Suprapubic skin (tissue), 4 donors: ENCODE data around the gene CPA2. TPM values are rescaled to one million over a fixed set of nuclear protein-coding genes. Genes with fewer than 3 reads are reported as not detected.

ENCODE experiments used
- DNase-seq, 2 donors: peaks; one replicate each; pipeline ENCODE4 v3.0.0-alpha.2; 2019; ENCODE audit warnings: low spot score in 2 of 2
- H3K27ac ChIP-seq: fragments of 200-600 bp; sonication (generic); one replicate; pipeline ENCODE4 v1.5.1; 2019
- H3K27me3 ChIP-seq: fragments of 200-600 bp; sonication (generic); one replicate; pipeline ENCODE4 v1.5.1; 2019
- H3K36me3 ChIP-seq: fragments of 200-600 bp; sonication (generic); one replicate; pipeline ENCODE4 v1.5.1; 2019
- H3K4me1 ChIP-seq: fragments of 200-600 bp; sonication (generic); one replicate; pipeline ENCODE4 v1.5.1; 2019
- H3K4me3 ChIP-seq: fragments of 200-600 bp; sonication (generic); one replicate; pipeline ENCODE4 v1.5.1; 2019; ENCODE audit warnings: mild to moderate bottlenecking
- H3K9me3 ChIP-seq: fragments of 200-600 bp; sonication (generic); one replicate; pipeline ENCODE4 v1.5.1; 2019
- CTCF ChIP-seq, 2 donors: fragments of 200-600 bp in 1 of 2; fragments of 450-650 bp in 1 of 2; sonication (generic) in 1 of 2; IDR thresholded peaks; one replicate each; pipeline ENCODE4 v1.5.1; 2016 to 2019; ENCODE audit warnings: antibody characterized with exemption in 2 of 2, mild to moderate bottlenecking in 1 of 2, moderate library complexity in 1 of 2
- EP300 ChIP-seq: sonication (generic); formaldehyde crosslinking; IDR thresholded peaks from one replicate; pipeline ENCODE4 v1.6.1; 2017; ENCODE audit warnings: antibody characterized with exemption
- POLR2A ChIP-seq, 2 donors: fragments of 450-650 bp; IDR thresholded peaks; one replicate each; pipeline ENCODE4 v1.6.1; 2017; ENCODE audit warnings: antibody characterized with exemption in 2 of 2, mild to moderate bottlenecking in 2 of 2, moderate library complexity in 2 of 2
- POLR2AphosphoS5 ChIP-seq, 3 donors: sonication (generic); formaldehyde crosslinking; IDR thresholded peaks; one replicate each; pipeline ENCODE4 v1.6.1; 2017; ENCODE audit warnings: antibody characterized with exemption in 3 of 3
- WGBS: methylation state at CpG from one replicate; pipeline ENCODE4 v1.1.5; 2018; 5-methylcytosine and 5-hydroxymethylcytosine counted together
- total RNA-seq, 4 donors: library from RNA; depleted of rRNA; stranded (reverse); fragments of >200 nt; gene quantifications; one replicate each; pipeline ENCODE4 v1.1.0, GENCODE V29; 2016

CPA2 gene
- not detected for total RNA-seq

- TF ChIP-seq CTCF (IDR thresholded peaks at IDR 0.05), result no peak
- no peak for TF ChIP-seq POLR2AphosphoS5 (IDR thresholded peaks at IDR 0.05)
- TF ChIP-seq POLR2A (IDR thresholded peaks at IDR 0.05), result no peak
- TF ChIP-seq EP300, result no peak
- no peaks in the 10 kb centered on the region for H3K36me3 ChIP-seq
- H3K4me3 ChIP-seq, result no peak within 1 kb of the TSS
- DNase-seq, result no peak
- H3K4me1 ChIP-seq, result no peaks in the 10 kb centered on the region
- H3K9me3 ChIP-seq, result no peaks in the 10 kb centered on the region
- H3K27ac ChIP-seq, result no peak within 1 kb of the TSS
- H3K27me3 ChIP-seq, result no peaks in the 10 kb centered on the region
- WGBS, result 94% methylated on average over 3 of the region's 3 CpGs
These were observed at the start of gene CPA2 for GRCh38 chr7:130266258-130266960. Gene CPA2, plus strand, starts transcription at chr7:130266863. Its CDS starts 19 bp downstream, at chr7:130266882.

GRCh38 chr7:130218806-130219620 is 47.6 kb upstream of the CPA2 start:
- 91% methylated on average over 5 of the region's 5 CpGs for WGBS
- TF ChIP-seq EP300 (no peak), CTCF (IDR thresholded peaks at IDR 0.05) (no peak), POLR2A (IDR thresholded peaks at IDR 0.05) (no peak), POLR2AphosphoS5 (IDR thresholded peaks at IDR 0.05) (no peak)
- no peak overlapping the region for H3K4me3 ChIP-seq

GRCh38 chr7:130219871-130220270 is 46.8 kb upstream of the CPA2 start:
- no peak for TF ChIP-seq CTCF (IDR thresholded peaks at IDR 0.05)
- no peak for TF ChIP-seq EP300
- no peak for TF ChIP-seq POLR2AphosphoS5 (IDR thresholded peaks at IDR 0.05)
- no peak for TF ChIP-seq POLR2A (IDR thresholded peaks at IDR 0.05)
- H3K9me3 ChIP-seq, result no peaks in the 10 kb centered on the region
- no peaks in the 10 kb centered on the region for H3K36me3 ChIP-seq
- 95% methylated on average over 9 of the region's 9 CpGs for WGBS
- H3K4me3 ChIP-seq, result no peak overlapping the region
- no peak overlapping the region for H3K27ac ChIP-seq
- DNase-seq, result no peak
- H3K27me3 ChIP-seq, result no peaks in the 10 kb centered on the region
- H3K4me1 ChIP-seq, result no peaks in the 10 kb centered on the region

More at GRCh38 chr7:130218806-130219620, 47.6 kb upstream of the CPA2 start:
- H3K9me3 ChIP-seq, result no peaks in the 10 kb centered on the region
- H3K27ac ChIP-seq, result no peak overlapping the region
- DNase-seq, result no peak
- no peaks in the 10 kb centered on the region for H3K36me3 ChIP-seq
- H3K27me3 ChIP-seq, result no peaks in the 10 kb centered on the region
- no peaks in the 10 kb centered on the region for H3K4me1 ChIP-seq

GRCh38 chr7:130221746-130222145 is 44.9 kb upstream of the CPA2 start:
- Histone ChIP-seq H3K27me3 (no peaks in the 10 kb centered on the region), H3K4me3 (no peak overlapping the region), H3K36me3 (no peaks in the 10 kb centered on the region), H3K27ac (no peak overlapping the region), H3K9me3 (no peaks in the 10 kb centered on the region), H3K4me1 (no peaks in the 10 kb centered on the region)
- TF ChIP-seq CTCF (IDR thresholded peaks at IDR 0.05) (no peak), EP300 (no peak), POLR2A (IDR thresholded peaks at IDR 0.05) (no peak), POLR2AphosphoS5 (IDR thresholded peaks at IDR 0.05) (no peak)
- DNase-seq, result no peak
- WGBS, result 91% methylated on average over 4 of the region's 4 CpGs

- no peaks in the 10 kb centered on the region for H3K4me1 ChIP-seq
- TF ChIP-seq CTCF (IDR thresholded peaks at IDR 0.05) (no peak), POLR2AphosphoS5 (IDR thresholded peaks at IDR 0.05) (no peak), EP300 (no peak), POLR2A (IDR thresholded peaks at IDR 0.05) (no peak)
- no peaks in the 10 kb centered on the region for H3K27me3 ChIP-seq
- H3K9me3 ChIP-seq, result no peaks in the 10 kb centered on the region
- 83% methylated on average over 1 of the region's 1 CpG for WGBS
- H3K27ac ChIP-seq, result no peak overlapping the region
- DNase-seq, result no peak
- H3K4me3 ChIP-seq, result no peak overlapping the region
- H3K36me3 ChIP-seq, result no peaks in the 10 kb centered on the region
These were observed 43.0 kb upstream of the CPA2 start for GRCh38 chr7:130223646-130224045.
